Central memory CD8-positive, alpha-beta T cell (primary cell): ENCODE measurements around the gene VPS37B.

Experiments used
- ATAC-seq: fragments of 150-1000 bp; cut with Tn5 transposase; replicated peaks from 2 replicates; pipeline ENCODE4 v1.10.0; 2022; ENCODE audit warnings: mild to moderate bottlenecking, moderate FRiP score, moderate number of reproducible peaks; ENCODE audit not compliant: poor library complexity, severe bottlenecking; ENCODE audit errors: extremely low read depth
- DNase-seq, 2 donors: peaks; one replicate each; pipeline ENCODE4 v3.0.0; 2021; ENCODE audit warnings: low spot score in 2 of 2
- H3K27ac Mint-ChIP-seq: one replicate; pipeline ENCODE4 v1.8.0; 2022; ENCODE audit warnings: low read depth, mild to moderate bottlenecking, moderate library complexity, mixed read lengths
- H3K27me3 Mint-ChIP-seq: one replicate; pipeline ENCODE4 v1.8.0; 2022; ENCODE audit warnings: mixed read lengths
- H3K36me3 Mint-ChIP-seq: one replicate; pipeline ENCODE4 v1.8.0; 2022; ENCODE audit warnings: mild to moderate bottlenecking, moderate library complexity, mixed read lengths; ENCODE audit not compliant: insufficient read depth
- H3K4me1 Mint-ChIP-seq: one replicate; pipeline ENCODE4 v1.8.0; 2022; ENCODE audit warnings: mixed read lengths
- H3K4me3 Mint-ChIP-seq: one replicate; pipeline ENCODE4 v1.8.0; 2022; ENCODE audit warnings: mild to moderate bottlenecking, moderate library complexity, mixed read lengths
- H3K9me3 Mint-ChIP-seq: one replicate; pipeline ENCODE4 v1.8.0; 2022; ENCODE audit warnings: mixed read lengths

The VPS37B gene

DNA sequence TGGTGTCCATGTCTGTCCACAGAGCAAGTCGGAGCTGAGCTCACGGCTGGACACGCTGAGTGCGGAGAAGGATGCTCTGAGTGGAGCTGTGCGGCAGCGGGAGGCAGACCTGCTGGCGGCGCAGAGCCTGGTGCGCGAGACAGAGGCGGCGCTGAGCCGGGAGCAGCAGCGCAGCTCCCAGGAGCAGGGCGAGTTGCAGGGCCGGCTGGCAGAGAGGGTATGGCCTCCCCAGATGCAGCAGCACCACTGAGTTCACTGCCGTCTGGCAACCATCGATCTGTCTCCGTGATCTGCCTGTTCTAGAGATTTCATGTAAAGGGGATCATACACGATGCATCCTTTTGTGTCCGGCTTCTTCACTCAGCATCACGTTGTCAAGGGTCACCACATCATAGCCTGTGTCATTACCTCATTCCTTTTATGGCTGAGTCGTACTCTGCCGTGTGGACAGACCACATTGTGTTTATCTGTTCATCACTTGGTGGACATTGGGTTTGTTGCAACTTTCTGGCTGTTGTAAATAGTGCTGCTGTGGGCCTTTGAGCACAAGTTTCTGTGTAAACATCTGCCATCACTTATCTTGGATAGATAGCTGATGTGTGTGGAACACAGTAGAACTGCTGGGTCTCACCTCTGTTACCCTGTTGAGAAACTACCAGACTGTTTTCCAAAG lies 38.8 kb downstream of the VPS37B start:
- Mint-ChIP-seq H3K36me3 (peaks cover 17% of the 10 kb centered on the region), H3K27me3 (no peaks in the 10 kb centered on the region), H3K27ac (peak overlapping the region; percentile 16), H3K9me3 (no peaks in the 10 kb centered on the region), H3K4me3 (no peak overlapping the region), H3K4me1 (no peaks in the 10 kb centered on the region)
- ATAC-seq: no peak
- no peak for DNase-seq

DNA sequence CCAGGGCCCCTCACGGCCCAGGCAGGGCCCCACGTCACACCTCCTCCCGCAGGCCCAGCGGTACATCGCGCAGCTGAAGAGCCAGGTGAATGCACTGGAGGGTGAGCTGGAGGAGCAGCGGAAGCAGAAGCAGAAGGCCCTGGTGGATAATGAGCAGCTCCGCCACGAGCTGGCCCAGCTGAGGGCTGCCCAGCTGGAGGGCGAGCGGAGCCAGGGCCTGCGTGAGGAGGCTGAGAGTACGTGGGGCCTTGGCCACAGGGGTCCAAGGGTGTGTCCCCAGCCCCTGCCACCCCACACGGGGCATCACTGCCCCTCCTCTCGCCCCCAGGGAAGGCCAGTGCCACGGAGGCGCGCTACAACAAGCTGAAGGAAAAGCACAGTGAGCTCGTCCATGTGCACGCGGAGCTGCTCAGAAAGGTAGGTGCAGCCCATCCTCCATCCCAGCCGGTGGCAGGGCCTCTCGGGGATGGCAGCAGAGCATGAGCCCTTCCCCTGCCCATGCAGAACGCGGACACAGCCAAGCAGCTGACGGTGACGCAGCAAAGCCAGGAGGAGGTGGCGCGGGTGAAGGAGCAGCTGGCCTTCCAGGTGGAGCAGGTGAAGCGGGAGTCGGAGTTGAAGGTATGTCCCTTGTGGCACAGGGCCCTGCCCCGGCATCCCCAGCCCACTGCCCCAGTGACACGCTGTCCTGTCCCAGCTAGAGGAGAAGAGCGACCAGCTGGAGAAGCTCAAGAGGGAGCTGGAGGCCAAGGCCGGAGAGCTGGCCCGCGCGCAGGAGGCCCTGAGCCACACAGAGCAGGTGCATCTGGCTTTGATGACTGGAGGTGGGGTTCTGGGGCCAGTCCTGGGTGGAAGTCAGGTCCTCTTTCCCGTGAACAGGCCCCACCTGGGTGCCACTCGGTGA lies 39.7 kb downstream of the VPS37B start:
- peak overlapping the region; percentile 18 for H3K4me3 Mint-ChIP-seq

DNA sequence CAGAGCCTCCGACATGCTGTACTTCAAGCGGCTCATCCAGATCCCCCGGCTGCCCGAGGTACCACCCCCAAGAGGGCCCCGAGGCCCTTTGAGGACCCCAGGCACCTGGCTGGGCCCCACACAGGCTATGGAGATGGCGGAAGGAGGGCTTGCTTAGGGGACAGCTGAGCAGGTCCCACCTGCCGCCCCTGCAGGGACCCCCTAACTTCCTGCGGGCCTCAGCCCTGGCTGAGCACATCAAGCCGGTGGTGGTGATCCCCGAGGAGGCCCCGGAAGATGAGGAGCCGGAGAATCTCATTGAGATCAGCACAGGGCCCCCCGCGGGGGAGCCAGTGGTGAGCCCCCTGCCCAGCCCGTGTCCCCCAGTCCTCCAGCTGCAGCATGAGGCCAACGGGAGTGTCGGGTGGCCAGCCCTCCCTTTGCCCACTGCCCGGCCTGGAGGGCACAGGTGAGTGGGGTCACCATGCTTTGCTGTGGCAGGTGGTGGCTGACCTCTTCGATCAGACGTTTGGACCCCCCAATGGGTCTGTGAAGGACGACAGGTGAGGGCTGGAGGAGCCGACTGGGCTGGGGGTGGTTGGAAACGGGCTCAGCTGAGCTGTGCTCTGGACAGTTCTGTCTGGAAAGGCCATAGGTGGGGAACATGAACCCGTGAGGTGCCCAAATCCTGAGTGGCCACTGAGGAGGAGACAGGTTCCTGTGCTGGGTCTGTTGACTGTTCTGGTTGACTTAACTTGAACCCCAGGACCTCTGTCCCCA lies 40.7 kb downstream of the VPS37B start:
- H3K4me1 Mint-ChIP-seq: no peaks in the 10 kb centered on the region
- H3K27ac Mint-ChIP-seq: no peak overlapping the region
- peaks cover 20% of the 10 kb centered on the region for H3K36me3 Mint-ChIP-seq
- H3K27me3 Mint-ChIP-seq: no peaks in the 10 kb centered on the region
- peak overlapping the region; percentile 18 for H3K4me3 Mint-ChIP-seq
- ATAC-seq (no peak), DNase-seq (no peak)
- no peaks in the 10 kb centered on the region for H3K9me3 Mint-ChIP-seq

More for the DNA sequence above, 39.7 kb downstream of the VPS37B start:
- Mint-ChIP-seq H3K4me1 (no peaks in the 10 kb centered on the region), H3K27me3 (no peaks in the 10 kb centered on the region), H3K9me3 (no peaks in the 10 kb centered on the region), H3K36me3 (peaks cover 20% of the 10 kb centered on the region), H3K27ac (peak overlapping the region; percentile 88)
- ATAC-seq (no peak), DNase-seq (no peak)

DNA sequence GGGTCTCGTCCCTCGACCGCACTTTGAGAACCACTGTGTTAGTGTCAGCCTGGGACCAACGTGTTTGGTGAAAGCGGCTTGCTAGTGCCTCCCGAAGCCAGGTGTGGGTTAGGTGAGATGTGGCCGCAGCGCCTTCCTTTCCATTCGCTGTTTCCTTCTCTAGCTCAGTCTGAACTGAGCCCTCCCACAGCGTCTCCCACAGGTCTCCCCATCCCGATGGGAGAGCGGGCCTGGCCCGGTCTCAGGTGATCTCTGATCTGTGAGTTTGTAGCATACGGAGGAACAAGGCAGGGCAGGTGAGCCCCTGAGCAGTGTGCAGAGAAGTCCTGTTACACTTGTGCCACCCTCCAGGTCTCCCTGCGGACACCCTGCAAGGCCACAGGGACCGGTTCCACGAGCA lies 41.4 kb downstream of the VPS37B start:
- no peak overlapping the region for H3K4me3 Mint-ChIP-seq
- H3K27ac Mint-ChIP-seq: no peak overlapping the region
- no peaks in the 10 kb centered on the region for H3K4me1 Mint-ChIP-seq
- H3K27me3 Mint-ChIP-seq: no peaks in the 10 kb centered on the region
- H3K36me3 Mint-ChIP-seq: peaks cover 19% of the 10 kb centered on the region
- ATAC-seq: no peak
- H3K9me3 Mint-ChIP-seq: no peaks in the 10 kb centered on the region
- no peak for DNase-seq

DNA sequence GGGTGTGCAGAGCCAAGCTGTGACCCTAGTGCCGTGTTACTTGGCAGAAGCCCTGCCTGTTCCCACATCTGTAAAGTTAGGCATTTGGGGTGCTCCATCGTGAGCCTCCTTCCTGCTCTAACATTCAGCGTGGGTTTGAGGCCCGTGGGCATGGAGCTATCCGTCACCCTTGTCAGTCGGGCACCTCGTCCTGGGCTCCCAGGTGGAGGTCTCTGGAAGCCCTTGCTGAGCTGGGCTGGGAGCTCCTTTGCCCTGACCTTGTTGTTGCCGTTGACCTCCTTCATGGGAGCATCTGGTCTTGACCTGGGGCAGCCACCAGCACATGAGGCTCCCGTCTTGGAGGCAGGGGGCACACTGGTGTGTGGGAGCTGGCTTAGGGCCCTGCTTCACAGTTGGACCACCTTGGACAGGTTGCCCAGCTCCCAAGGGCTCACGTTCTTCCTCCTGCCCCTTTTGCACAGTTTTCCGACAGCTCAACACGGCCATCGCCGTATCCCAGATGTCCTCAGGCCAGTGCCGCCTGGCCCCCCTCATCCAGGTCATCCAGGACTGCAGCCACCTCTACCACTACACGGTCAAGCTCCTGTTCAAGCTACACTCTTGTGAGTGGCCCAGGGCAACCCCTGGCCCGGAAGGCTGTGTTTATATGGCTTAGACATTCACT lies 42.2 kb downstream of the VPS37B start:
- ATAC-seq (no peak), DNase-seq (no peak)
- no peaks in the 10 kb centered on the region for H3K4me1 Mint-ChIP-seq
- H3K9me3 Mint-ChIP-seq: no peaks in the 10 kb centered on the region
- H3K36me3 Mint-ChIP-seq: peaks cover 22% of the 10 kb centered on the region
- no peak overlapping the region for H3K27ac Mint-ChIP-seq
- H3K4me3 Mint-ChIP-seq: no peak overlapping the region
- no peaks in the 10 kb centered on the region for H3K27me3 Mint-ChIP-seq

DNA sequence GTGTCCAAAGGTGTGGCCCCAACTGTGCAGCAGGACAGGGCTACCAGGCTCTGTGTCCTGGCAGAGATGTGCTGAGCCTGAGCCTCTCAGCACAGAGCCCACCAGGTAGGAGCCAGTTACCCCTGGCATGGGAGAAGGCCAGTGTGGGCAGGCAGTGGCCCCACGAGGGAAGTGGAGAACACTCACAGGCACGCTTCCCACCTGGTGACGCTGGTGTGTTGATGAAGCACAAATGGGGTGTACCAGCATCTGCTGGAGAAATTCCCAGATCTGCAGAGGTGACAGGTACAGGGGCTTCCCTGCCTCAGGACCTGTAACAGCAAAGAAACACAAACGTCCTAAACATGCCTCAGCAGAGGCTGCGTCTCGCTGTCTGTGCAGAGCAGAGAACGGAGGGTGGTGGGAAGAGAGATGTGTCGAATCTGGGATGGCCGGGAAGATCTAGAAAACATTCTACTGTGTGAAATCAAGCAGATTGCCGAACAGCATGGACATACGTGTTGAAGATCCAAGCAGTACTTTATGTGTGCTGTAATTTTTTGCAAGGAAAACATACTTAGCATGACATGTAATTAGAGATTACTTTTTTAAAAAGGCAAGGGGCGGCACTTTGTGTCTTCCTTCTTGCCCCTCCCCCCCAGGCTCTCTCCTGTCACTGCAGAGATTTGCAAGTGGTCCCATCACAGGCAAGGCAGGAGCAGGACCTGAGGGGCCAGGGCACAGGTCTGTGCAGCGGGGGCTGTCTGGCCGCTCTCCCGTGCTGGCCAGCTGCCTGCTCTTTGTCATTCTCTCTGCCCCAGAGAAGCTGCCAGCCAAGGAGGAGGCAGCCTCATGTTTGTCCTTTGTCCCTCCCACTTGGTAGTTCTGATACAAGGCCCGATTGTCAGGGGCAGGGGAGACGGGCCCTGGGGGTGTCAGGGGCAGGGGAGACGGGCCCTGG lies 43.3 kb downstream of the VPS37B start:
- Mint-ChIP-seq H3K9me3 (no peaks in the 10 kb centered on the region), H3K27me3 (no peaks in the 10 kb centered on the region), H3K36me3 (peaks cover 20% of the 10 kb centered on the region), H3K27ac (peak overlapping the region; percentile 25), H3K4me3 (no peak overlapping the region), H3K4me1 (no peaks in the 10 kb centered on the region)
- ATAC-seq (no peak), DNase-seq (no peak)

DNA sequence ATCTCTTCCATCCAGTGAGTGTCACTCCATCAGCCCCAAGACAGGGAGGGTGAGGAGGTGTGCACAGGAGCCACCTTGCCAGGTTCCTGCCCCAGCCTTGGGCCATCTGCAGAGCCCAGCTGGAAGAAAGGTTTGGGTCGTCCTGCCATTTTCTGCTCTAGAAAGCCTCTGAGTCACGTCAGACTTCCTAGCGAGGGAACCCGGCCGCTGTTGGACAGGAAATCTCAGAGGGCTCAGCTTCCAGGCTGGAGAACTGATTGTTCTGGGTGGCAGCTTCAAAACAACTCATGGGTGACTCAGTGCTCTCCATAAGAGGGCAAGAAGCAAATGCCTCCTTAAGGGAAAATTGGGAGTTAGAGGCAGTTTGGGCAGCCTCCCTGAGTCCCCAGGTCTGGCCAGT lies 44.1 kb downstream of the VPS37B start:
- H3K4me3 Mint-ChIP-seq: no peak overlapping the region
- no peaks in the 10 kb centered on the region for H3K4me1 Mint-ChIP-seq
- DNase-seq (no peak), ATAC-seq (no peak)
- H3K27ac Mint-ChIP-seq: no peak overlapping the region
- no peaks in the 10 kb centered on the region for H3K27me3 Mint-ChIP-seq
- H3K36me3 Mint-ChIP-seq: peaks cover 17% of the 10 kb centered on the region
- H3K9me3 Mint-ChIP-seq: no peaks in the 10 kb centered on the region

DNA sequence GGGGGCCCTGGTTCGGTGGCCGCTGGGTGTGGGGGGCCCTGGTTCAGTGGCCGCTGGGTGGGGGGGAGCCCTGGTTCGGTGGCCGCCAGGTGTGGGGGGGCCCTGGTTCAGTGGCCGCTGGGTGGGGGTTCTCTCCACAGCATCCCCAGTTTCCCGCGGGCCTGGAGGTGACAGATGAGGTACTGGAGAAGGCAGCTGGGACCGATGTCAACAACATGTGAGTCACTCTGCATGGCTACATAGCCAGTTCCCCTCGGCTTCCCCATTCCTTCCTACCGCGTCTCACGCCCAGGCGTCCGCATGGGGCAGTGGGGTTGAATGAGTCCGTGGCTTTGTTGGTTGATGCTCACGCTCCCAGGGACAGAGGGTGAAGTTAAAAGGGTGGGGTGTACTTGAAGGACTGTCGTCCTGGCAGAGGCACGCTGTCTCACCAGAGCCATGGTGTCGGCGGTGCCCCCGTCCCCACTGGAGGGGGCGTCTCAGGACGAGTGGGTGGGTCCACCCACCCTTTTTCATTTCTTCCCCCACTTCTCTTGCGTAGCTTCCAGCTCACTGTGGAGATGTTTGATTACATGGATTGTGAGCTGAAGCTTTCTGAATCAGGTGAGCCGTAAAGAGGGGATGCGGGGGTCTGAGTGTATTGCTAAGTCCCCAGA lies 45.1 kb downstream of the VPS37B start:
- H3K27ac Mint-ChIP-seq: no peak overlapping the region
- peaks cover 17% of the 10 kb centered on the region for H3K36me3 Mint-ChIP-seq
- ATAC-seq: no peak
- H3K9me3 Mint-ChIP-seq: no peaks in the 10 kb centered on the region
- H3K27me3 Mint-ChIP-seq: no peaks in the 10 kb centered on the region
- no peaks in the 10 kb centered on the region for H3K4me1 Mint-ChIP-seq
- DNase-seq: no peak
- H3K4me3 Mint-ChIP-seq: no peak overlapping the region

DNA sequence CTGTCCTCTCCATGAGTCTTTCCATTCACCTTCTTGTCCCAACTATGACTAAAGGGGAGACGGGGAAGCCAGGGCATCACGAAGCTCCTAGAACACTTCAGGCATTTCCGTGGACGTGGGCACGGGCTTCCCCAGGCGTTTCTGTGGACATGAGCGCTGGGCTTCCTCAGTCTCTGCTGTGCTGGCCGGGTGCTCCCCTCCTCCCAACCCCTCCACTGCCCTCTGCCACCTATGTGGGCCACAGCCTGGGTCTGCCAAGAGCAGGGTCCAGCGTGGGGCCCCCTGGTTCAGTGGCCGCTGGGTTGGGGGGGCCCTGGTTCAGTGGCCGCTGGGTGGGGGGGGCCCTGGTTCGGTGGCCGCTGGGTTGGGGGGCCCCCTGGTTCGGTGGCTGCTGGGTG lies 45.9 kb downstream of the VPS37B start:
- peaks cover 16% of the 10 kb centered on the region for H3K36me3 Mint-ChIP-seq
- ATAC-seq: no peak
- H3K27me3 Mint-ChIP-seq: no peaks in the 10 kb centered on the region
- no peaks in the 10 kb centered on the region for H3K4me1 Mint-ChIP-seq
- H3K9me3 Mint-ChIP-seq: no peaks in the 10 kb centered on the region
- H3K27ac Mint-ChIP-seq: no peak overlapping the region
- DNase-seq: no peak
- no peak overlapping the region for H3K4me3 Mint-ChIP-seq

DNA sequence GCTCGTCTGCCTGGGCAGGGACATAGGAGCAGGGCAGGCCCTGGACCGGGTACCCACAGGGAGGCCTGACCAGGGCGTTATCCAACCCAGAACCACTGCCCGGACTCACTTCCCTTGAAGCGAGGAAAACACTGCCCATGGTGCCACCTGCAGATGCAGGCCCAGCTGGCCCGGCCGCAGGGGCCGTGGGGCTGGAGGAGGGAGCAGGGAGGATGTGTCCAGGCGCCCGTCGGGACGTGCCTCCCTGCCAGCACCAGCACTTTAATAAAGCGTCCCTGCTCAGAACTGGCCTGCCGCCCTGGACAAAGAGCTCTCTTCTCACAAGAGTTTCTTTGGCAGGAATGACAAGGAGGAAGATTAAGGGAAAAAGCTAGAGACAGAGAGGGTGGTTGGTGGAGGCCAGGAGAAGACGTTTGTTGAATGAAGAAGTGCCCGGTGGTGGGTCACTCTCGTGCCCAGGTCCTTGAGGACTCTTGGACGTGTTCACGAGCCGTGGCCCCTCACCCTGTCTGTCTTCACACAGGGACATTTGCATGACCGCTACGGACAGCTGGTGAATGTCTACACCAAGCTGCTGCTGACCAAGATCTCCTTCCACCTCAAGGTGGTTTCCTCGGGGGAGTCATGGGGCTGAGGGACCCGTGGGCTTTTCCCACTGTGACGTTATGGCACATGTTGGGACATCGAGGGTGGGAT lies 46.4 kb downstream of the VPS37B start:
- DNase-seq (no peak), ATAC-seq (no peak)
- Mint-ChIP-seq H3K36me3 (peaks cover 16% of the 10 kb centered on the region), H3K9me3 (no peaks in the 10 kb centered on the region), H3K27ac (no peak overlapping the region), H3K4me1 (no peaks in the 10 kb centered on the region), H3K4me3 (no peak overlapping the region), H3K27me3 (no peaks in the 10 kb centered on the region)
